K562 (cell line): Measurements from ENCODE around the gene PLEKHH3. TPM values are rescaled to one million over a fixed set of nuclear protein-coding genes. Genes with fewer than 3 reads are reported as not detected.

Experiments used
- CREB1 ChIP-seq, 2 experiments: sonication (generic) in 1 of 2; formaldehyde crosslinking in 1 of 2; IDR thresholded peaks; 2 replicates each; pipeline versions ENCODE4 v1.6.1 to v1.8.0; 2012 to 2022; ENCODE audit warnings: inconsistent platforms in 1 of 2, mild to moderate bottlenecking in 1 of 2, missing genetic modification reagents in 1 of 2, moderate library complexity in 1 of 2
- GTF3C2 ChIP-seq: IDR thresholded peaks from 3 replicates; pipeline ENCODE4 v1.6.1; 2011; ENCODE audit warnings: borderline replicate concordance, mild to moderate bottlenecking, moderate library complexity; ENCODE audit not compliant: insufficient read length; ENCODE audit errors: extremely low read depth
- ZC3H4 ChIP-seq: sonication (generic); formaldehyde crosslinking; IDR thresholded peaks from 2 replicates; pipeline ENCODE4 v1.9.0; 2021; ENCODE audit warnings: missing genetic modification reagents, borderline replicate concordance
- ZFP30 ChIP-seq: fragments of 250-450 bp; sonication (Bioruptor Pico); IDR thresholded peaks from 2 replicates; pipeline ENCODE4 v1.8.0; 2022; ENCODE audit warnings: moderate library complexity, mild to moderate bottlenecking, inconsistent platforms, borderline replicate concordance
- polyA plus RNA-seq, 8 experiments: library from polyadenylated mRNA; depleted of rRNA in 4 of 8; stranded (reverse) in 5 of 8; unstranded in 3 of 8; fragments of >200 nt; fragmentation: Nextera tagmentation in 2 of 8; fragmentation: Illumina TruSeq in 1 of 8; extraction: Ambion mirVana in 2 of 8; extraction: Trizol in 1 of 8; gene quantifications; 2 replicates each; pipeline versions ENCODE4 v1.2.1 to v1.2.3, GENCODE V29; 2011 to 2014; ENCODE audit warnings: inconsistent platforms in 1 of 8, missing spikeins in 1 of 8
- total RNA-seq, 7 experiments: library from RNA; depleted of rRNA in 6 of 7; stranded (reverse); fragments of >200 nt in 6 of 7; fragmentation: Illumina TruSeq in 2 of 7; extraction: Trizol in 2 of 7; gene quantifications; 2 replicates each; pipeline versions ENCODE4 v1.2.1 to v1.2.3, GENCODE V29; 2011 to 2021; ENCODE audit warnings: low replicate concordance in 1 of 7
- TF ChIP-seq, protein P1 (sequence below): fragments of 450-650 bp; IDR thresholded peaks from 2 replicates; pipeline ENCODE4 v1.6.1; 2016; ENCODE audit warnings: low read depth
- TF ChIP-seq, protein P2 (sequence below): fragments of 250-450 bp; sonication (Bioruptor Pico); IDR thresholded peaks from 2 replicates; pipeline ENCODE4 v1.4.0; 2020; ENCODE audit warnings: mild to moderate bottlenecking, moderate library complexity

Gene PLEKHH3
- total and polyA plus RNA-seq, 9 of the 15 experiments (the other 6 are each of a cell fraction or from before 2014, with no cell fraction given) = 0.58 to 34.5 (median 5.0) TPM

GRCh38 chr17:42684929-42685556 is 8.2 kb upstream of the PLEKHH3 start (continued):
- TF ChIP-seq, protein P1, sequence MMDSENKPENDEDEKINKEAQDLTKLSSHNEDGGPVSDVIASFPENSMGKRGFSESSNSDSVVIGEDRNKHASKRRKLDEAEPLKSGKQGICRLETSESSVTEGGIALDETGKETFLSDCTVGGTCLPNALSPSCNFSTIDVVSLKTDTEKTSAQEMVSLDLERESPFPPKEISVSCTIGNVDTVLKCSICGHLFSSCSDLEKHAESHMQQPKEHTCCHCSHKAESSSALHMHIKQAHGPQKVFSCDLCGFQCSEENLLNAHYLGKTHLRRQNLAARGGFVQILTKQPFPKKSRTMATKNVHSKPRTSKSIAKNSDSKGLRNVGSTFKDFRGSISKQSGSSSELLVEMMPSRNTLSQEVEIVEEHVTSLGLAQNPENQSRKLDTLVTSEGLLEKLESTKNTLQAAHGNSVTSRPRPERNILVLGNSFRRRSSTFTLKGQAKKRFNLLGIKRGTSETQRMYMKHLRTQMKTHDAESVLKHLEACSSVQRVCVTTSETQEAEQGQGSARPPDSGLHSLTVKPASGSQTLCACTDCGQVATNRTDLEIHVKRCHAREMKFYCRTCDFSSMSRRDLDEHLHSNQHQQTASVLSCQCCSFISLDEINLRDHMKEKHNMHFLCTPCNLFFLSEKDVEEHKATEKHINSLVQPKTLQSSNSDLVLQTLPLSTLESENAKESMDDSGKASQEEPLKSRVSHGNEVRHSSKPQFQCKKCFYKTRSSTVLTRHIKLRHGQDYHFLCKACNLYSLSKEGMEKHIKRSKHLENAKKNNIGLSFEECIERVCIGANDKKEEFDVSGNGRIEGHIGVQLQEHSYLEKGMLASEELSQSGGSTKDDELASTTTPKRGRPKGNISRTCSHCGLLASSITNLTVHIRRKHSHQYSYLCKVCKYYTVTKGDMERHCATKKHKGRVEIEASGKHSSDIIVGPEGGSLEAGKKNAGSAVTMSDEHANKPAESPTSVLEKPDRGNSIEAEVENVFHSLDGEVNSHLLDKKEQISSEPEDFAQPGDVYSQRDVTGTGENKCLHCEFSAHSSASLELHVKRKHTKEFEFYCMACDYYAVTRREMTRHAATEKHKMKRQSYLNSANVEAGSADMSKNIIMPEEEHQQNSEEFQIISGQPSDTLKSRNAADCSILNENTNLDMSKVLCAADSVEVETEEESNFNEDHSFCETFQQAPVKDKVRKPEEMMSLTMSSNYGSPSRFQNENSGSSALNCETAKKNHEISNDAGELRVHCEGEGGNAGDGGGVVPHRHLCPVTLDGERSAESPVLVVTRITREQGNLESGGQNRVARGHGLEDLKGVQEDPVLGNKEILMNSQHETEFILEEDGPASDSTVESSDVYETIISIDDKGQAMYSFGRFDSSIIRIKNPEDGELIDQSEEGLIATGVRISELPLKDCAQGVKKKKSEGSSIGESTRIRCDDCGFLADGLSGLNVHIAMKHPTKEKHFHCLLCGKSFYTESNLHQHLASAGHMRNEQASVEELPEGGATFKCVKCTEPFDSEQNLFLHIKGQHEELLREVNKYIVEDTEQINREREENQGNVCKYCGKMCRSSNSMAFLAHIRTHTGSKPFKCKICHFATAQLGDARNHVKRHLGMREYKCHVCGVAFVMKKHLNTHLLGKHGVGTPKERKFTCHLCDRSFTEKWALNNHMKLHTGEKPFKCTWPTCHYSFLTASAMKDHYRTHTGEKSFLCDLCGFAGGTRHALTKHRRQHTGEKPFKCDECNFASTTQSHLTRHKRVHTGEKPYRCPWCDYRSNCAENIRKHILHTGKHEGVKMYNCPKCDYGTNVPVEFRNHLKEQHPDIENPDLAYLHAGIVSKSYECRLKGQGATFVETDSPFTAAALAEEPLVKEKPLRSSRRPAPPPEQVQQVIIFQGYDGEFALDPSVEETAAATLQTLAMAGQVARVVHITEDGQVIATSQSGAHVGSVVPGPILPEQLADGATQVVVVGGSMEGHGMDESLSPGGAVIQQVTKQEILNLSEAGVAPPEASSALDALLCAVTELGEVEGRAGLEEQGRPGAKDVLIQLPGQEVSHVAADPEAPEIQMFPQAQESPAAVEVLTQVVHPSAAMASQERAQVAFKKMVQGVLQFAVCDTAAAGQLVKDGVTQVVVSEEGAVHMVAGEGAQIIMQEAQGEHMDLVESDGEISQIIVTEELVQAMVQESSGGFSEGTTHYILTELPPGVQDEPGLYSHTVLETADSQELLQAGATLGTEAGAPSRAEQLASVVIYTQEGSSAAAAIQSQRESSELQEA = no peak
- TF ChIP-seq CREB1 (IDR thresholded peaks at IDR 0.05) = no peak
- no peak for TF ChIP-seq CREB1 (CRISPR knock-in tag; IDR thresholded peaks at IDR 0.05)
- TF ChIP-seq, protein P2, sequence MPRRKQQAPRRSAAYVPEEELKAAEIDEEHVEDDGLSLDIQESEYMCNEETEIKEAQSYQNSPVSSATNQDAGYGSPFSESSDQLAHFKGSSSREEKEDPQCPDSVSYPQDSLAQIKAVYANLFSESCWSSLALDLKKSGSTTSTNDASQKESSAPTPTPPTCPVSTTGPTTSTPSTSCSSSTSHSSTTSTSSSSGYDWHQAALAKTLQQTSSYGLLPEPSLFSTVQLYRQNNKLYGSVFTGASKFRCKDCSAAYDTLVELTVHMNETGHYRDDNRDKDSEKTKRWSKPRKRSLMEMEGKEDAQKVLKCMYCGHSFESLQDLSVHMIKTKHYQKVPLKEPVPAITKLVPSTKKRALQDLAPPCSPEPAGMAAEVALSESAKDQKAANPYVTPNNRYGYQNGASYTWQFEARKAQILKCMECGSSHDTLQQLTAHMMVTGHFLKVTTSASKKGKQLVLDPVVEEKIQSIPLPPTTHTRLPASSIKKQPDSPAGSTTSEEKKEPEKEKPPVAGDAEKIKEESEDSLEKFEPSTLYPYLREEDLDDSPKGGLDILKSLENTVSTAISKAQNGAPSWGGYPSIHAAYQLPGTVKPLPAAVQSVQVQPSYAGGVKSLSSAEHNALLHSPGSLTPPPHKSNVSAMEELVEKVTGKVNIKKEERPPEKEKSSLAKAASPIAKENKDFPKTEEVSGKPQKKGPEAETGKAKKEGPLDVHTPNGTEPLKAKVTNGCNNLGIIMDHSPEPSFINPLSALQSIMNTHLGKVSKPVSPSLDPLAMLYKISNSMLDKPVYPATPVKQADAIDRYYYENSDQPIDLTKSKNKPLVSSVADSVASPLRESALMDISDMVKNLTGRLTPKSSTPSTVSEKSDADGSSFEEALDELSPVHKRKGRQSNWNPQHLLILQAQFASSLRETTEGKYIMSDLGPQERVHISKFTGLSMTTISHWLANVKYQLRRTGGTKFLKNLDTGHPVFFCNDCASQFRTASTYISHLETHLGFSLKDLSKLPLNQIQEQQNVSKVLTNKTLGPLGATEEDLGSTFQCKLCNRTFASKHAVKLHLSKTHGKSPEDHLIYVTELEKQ (CRISPR knock-in tag) = no peak
- no peak for TF ChIP-seq ZFP30 (CRISPR knock-in tag)
- TF ChIP-seq GTF3C2 = no peak
- no peak for TF ChIP-seq ZC3H4 (CRISPR knock-in tag)
- TF ChIP-seq, all 486 proteins: peak for 2
